Iris pigment epithelial cell (primary cell): Measurements from ENCODE around the gene SMKR1.
"Not testable (repeated sequence)": the region's sequence is repeated elsewhere in the genome, so short reads cannot be mapped to it uniquely, and the experiment has no call there.

ENCODE experiments used
- DNase-seq: peaks from one replicate; pipeline ENCODE4 v3.0.0-alpha.2; 2011; ENCODE audit warnings: low read depth

The SMKR1 gene

GRCh38 chr7:129529643-129530042 lies 27.3 kb downstream of the SMKR1 start:
- DNase-seq = no peak

GRCh38 chr7:129530795-129531391 lies 28.6 kb downstream of the SMKR1 start:
- peak; percentile 70 for DNase-seq

DNA sequence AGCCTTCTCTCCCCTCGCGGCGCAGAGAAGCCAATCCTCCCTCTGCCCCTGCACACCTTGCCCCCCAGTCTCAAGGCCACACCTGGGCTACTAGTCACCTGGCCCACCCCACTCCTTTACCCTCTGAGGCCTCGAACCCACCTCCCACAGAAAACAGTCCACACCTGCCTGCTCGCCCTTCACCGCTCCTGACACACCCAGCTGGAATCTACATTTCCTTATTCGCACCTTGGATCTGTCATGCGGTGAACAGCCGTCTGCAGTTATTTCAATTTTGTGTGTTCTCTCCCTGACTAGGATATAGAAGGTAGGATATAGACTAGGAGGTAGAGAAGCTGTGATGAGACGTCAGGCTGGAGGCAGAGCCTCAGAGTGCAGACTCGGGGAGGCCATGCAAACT lies 29.4 kb downstream of the SMKR1 start:
- no peak for DNase-seq

- no peak for DNase-seq
Measured at GRCh38 chr7:129532375-129532774, 30.0 kb downstream of the SMKR1 start.

- DNase-seq = not testable (repeated sequence)
Measured at GRCh38 chr7:129534558-129535274, 32.4 kb downstream of the SMKR1 start.

DNA sequence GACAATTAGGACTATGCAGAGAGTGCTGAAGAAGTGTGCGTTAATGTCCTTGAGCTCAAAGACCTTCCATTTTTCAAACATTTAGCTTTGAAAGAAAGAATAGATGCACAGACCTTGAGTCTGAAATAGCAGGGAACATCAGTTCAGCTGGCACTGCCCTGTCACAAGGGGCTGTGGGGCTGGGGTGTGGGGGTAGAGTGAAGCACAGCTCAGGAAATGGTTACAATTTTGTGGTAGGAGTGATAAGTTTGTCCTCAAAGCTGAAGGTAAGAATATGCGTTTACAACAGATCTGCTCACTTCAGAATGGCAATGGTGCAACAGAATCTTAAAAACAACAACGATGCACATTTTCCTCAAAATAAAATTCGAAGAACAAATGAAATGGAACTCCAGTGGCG lies 33.6 kb downstream of the SMKR1 start:
- DNase-seq = no peak

- no peak for DNase-seq
Measured at GRCh38 chr7:129536323-129536722, 34.0 kb downstream of the SMKR1 start.

GRCh38 chr7:129538790-129539189 lies 36.5 kb downstream of the SMKR1 start:
- no peak for DNase-seq

- no peak for DNase-seq
Measured at GRCh38 chr7:129540340-129540739, 38.0 kb downstream of the SMKR1 start.

GRCh38 chr7:129544700-129545099 lies 42.4 kb downstream of the SMKR1 start:
- no peak for DNase-seq

- peak; percentile 5 for DNase-seq
Measured at GRCh38 chr7:129550693-129551360, 48.5 kb downstream of the SMKR1 start.

GRCh38 chr7:129553899-129554461 lies 51.6 kb downstream of the SMKR1 start:
- peak; percentile 21 for DNase-seq

DNA sequence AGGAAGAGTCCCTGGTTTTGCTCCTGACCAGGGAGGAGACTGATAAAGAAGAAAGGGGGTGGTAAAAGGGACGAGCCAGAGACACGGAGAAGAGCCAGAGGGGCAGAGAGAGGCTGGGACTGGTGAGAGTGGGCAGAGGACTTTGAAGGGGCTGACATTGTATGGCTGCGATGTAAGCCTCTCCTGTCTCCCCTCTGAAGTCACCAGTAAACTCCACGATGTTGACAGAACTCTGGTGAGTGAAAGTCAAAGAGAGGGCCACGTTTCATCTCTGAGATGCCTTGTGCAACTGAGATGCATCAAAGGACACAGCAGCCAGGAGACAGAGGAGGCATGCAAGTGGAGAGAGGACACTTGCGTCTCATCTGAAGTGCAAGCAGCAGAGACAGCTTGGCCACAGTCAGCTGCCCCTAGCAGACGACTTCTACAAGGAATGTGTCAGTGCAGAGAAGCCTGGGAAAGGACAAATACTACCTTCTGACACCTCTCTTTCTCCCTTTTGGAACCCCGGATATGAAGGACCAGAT lies 54.3 kb downstream of the SMKR1 start:
- no peak for DNase-seq

GRCh38 chr7:129557686-129558481 lies 55.6 kb downstream of the SMKR1 start:
- DNase-seq = no peak

DNA sequence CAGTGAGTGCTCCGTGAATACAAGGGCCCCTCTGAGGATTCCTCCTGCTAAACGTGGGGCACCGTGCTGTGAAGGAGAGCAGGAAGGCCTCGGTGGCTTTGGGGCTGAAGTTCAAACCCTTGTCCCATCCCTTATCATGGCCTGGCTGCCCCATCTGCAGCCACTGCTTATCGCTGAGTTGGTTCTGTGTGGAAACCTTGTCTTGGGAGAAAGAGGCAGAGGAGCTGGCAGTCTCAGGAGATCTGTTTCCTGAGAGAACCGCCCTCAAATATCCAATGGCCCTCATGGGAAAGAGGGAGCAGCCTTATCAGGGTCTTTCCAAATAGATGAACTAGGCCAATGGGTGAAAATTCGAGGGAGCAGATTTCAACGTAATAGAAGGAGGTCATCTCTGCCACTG lies 57.2 kb downstream of the SMKR1 start:
- no peak for DNase-seq

DNA sequence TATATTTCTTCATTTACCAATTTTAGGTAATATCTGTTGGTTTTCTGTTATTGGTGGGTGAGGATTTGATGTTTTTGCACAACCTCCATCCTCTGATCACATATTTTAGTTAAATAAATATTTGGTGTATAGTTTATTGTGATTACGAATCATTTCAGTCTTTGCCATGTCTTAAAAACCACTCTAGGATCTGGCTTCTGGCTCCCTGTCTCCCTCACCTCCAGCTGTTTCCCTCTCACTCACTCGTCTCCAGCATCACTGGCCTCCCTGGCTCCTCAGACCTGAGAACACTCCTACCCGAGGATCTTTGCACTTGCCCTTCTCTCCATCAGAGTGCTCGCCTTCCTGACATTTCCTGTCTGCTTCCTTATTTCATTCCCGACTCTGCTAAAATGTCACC lies 58.5 kb downstream of the SMKR1 start:
- no peak for DNase-seq

DNA sequence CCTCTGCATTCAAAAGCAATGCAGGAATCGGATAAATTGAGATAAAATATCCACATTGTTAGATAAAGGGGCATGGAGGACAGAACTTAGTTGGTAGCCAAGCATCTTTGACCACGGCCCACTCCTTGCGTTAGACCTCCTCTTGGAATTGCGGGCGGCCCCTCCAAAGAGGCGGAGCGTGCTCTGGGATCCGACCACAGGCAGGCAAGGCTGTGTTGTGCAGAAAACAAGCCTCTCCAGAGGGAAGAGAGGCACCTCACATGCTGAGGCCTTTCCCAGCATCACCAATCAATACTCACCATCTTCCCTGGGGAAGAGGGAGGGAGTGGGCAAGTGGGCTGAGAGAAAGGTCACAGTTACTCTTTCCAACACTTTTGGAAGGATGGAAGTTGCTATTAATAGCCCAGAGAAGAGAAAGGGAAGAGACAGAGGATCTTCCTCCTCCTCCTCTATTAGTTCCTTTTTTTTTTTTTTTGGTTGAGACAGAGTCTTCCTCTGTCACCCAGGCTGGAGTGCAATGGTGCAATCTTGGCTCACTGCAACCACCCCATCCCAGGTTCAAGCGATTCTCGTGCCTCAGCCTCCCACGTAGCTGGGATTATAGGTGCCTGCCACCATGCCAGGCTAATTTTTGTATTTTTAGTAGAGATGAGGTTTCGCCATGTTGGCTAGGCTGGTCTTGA lies 59.5 kb downstream of the SMKR1 start:
- no peak for DNase-seq
